GM21786 (cell line): ENCODE data around the gene ABAT.

Source experiments
- ATAC-seq: cut with Tn5 transposase; IDR thresholded peaks from one replicate; pipeline ENCODE4 v1.9.1; 2021; ENCODE audit not compliant: unreplicated experiment

Gene ABAT

GRCh38 chr16:8714807-8715206, 40.4 kb downstream of the ABAT start:
- ATAC-seq, result no peak

- ATAC-seq, result no peak
Measured at GRCh38 chr16:8716052-8716451, 41.6 kb downstream of the ABAT start.

GRCh38 chr16:8716592-8716991, 42.2 kb downstream of the ABAT start:
- ATAC-seq, result no peak

GRCh38 chr16:8717469-8717868, 43.1 kb downstream of the ABAT start:
- no peak for ATAC-seq

GRCh38 chr16:8717892-8718415, 43.5 kb downstream of the ABAT start:
- ATAC-seq, result no peak

- ATAC-seq, result no peak
Measured at GRCh38 chr16:8718851-8719680, 44.6 kb downstream of the ABAT start.

GRCh38 chr16:8720080-8720966, 45.9 kb downstream of the ABAT start:
- no peak for ATAC-seq

DNA sequence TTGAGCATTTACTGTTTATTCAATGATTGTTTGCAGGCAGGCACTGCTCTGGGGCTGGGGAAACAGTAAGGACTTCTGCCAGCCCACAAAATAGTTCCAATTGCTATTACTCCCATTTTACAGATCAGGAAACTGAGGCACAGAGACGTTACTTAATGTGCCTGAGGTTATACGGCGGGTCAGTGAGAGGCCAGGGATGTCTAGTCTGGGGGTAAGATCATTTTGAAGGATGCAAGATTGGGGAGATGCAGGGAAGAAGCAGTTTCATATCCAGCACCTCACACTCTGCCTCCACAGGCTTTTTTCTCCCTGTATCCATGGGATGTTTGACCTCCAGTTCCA, 46.5 kb downstream of the ABAT start:
- no peak for ATAC-seq

DNA sequence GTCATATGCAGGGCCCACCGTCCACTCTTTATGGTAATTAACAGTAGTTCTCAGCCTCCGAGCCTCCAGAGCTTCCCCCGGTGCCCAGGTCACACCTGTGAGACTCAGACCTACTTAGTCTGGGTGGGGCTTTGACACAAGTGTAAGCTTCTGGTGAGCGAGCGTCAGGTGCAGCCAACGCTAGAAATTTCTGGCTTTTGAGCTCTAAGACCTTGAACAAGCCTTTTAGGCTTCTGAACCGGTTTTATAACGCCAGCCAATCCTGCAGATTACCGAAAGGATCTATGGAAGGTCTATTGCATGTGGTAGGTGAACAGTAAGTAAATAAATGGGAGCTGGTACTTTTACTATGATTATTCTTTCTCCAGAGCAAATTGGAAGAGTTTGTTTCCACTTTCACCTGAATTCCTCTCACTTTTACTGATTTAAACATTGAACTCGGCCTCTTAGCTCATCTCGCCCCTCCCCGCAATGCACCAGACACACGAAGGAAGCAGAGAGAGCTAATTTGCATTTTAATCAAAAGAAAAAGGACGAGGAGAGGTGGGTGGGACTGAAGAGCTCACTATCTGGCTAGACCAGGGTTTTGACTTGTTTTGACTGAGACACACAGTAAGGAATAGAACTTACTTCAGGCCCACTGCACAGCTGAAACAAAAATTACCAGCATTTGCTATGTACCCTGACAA, 47.1 kb downstream of the ABAT start:
- no peak for ATAC-seq

DNA sequence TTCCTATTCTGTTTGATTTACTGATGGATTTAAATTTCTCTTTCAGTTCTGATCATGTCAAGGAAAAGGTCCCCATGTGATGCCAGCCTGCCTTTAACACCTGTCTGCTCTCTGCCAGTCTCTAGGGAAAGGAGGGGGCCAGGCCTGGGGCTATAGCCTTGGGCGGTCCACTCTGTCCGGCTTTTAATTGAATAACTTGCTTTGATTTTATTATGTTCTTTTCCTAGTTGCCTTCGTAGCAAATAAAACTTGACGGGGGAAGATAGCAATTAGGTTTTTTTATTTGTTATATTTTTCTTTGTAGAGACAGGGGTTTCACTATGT, 47.6 kb downstream of the ABAT start:
- ATAC-seq, result no peak

DNA sequence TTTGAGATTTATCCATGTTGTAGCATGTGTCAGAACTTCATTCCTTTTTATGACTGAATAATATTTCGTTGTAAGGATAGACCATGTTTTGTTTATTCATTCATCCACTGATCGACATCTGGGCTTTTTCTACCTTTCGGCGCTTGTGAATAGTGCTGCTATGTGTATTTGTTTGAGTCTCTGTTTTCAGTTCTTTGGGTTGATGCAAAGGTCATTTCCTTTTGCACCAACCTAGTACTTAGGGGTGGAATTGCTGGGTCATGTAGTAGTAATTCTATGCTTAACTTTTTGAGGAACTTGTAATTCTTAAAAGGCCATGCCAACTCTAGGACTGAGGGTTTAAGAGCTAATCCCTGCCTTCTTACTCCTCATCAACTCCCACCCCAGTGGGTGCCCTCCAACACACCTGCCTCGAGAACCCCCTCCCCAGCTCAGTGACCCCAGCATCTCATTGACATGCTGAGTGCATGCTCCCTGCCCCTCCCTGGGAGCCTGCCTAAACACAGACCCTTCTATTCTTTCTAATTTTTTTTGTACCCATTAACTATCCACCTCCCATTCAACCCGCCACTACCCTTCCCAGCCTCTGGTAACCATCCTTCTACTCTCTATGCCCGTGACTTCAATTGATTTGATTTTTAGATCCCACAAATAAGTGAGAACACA, 51.2 kb downstream of the ABAT start:
- ATAC-seq, result no peak

DNA sequence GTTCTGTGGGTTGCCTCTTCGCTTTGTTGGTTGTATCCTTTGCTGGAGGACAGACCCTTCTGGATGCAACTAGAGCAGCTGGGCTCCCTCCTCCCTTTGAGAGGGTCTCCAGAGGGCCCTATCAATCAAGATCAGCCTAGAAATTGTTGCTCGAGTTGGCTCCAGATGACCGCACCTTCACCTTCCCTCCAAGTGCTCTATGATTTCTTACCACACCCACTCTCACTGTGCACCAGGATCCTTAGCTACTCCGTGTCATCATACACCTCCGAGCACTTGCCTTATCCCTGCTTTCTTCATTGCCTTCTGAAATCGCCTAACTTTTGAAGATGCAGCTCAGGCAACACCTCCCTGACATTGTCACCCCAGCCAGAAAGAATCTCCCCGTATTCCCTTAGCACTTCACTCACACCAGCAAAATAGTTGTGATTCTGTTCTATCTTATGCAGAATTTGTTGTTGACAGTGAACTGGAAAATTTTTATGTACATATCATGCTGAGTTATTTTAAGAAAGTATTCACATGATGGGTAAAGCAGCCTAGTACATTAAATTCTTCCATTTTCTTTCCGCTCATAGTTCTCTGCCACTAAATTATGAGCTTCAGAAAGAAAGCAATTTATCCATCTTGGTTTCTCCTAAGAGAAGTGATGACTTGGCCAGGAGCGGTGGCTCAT, 52.9 kb downstream of the ABAT start:
- no peak for ATAC-seq

- ATAC-seq, result no peak
Measured at GRCh38 chr16:8727857-8728618, 53.6 kb downstream of the ABAT start.

- no peak for ATAC-seq
Measured at GRCh38 chr16:8729779-8730334, 55.4 kb downstream of the ABAT start.

DNA sequence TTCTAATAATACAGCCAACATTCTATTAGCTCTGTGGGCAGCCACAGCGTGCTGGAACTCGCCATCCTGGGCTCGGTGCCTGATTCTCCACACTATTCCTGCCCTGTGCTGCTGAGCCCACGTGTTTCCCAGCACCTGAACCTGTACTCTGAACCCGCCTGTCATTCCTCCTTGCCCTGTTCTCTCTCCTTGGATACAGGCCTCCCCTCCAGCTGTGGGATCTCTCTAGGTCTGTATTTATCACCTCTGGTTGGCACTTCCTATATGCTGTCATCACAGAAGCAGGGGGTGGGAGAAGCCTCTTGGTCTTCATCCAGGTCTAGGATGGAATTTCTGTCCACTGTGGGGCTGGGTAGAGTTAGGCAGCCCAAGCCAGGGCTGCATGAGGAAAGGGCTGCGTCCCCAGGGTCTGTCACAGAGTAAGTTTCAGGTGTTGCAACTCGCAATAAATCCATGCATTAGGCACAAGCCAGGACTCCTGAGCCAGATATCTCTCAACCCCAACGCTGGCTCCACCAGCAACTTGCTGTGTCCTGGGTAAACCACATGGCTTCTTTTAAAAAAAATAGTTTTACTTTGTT, 56.0 kb downstream of the ABAT start:
- no peak for ATAC-seq

GRCh38 chr16:8733849-8734540, 59.6 kb downstream of the ABAT start:
- ATAC-seq, result no peak

GRCh38 chr16:8735574-8735973, 61.2 kb downstream of the ABAT start:
- no peak for ATAC-seq

DNA sequence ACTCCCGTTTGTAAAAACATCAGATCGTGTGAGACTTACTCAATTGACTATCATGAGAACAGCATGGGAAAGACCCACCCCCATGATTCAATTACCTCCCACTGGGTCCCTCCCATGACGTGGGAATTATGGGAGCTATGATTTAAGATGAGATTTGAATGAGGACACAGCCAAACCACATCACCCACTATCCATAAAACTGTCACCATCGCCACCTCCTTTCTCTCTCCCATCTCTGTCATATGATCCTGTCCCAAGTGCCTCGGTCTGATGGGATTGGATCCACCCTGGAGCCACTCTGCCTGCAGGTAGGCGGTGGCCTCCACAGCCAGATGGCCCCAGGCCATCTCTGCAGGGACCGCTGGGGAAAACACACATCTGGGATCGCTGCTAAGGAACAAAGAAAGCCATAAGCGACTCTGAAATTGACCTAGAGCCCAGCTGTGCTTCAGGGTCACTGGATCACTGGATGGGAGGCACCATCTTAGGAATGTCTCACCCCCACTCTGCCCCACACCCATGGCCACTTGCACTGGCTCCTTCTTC, 61.8 kb downstream of the ABAT start:
- no peak for ATAC-seq
